Left ventricle myocardium superior (tissue), 1 donor: ENCODE results near the gene PRR23E. TPM values are rescaled to one million over a fixed set of nuclear protein-coding genes. Genes with fewer than 3 reads are reported as not detected.

Experiments used
- ATAC-seq: fragments of 200-7000 bp; cut with Tn5 transposase; one replicate; pipeline ENCODE4 v1.9.1; 2020; ENCODE audit warnings: mild to moderate bottlenecking, moderate library complexity
- DNase-seq: peaks from one replicate; pipeline ENCODE4 v3.0.0-alpha.2; 2020
- intact Hi-C: fragments of 100-400 bp; cut with micrococcal nuclease; formaldehyde crosslinking; loops from one replicate; pipeline ENCODE4 v1.11.0; 2022
- total RNA-seq: library from RNA; stranded (reverse); fragmentation: NEBNext Ultra II Directional; extraction: Animal tissue kit (Norgen Biotek cat#: 25700); gene quantifications from one replicate; pipeline ENCODE4 v1.2.1, GENCODE V29; 2021
- donor health status: DM: no; HTN: yes; CAD: no; lungs with severe emphysema.

Gene PRR23E
- total RNA-seq, 1 donor from 2014 or later: not detected

- intact Hi-C loops: no loop called here
- DNase-seq (no peak), ATAC-seq (no peak)
Measured at GRCh38 chr3:127218454-127218922, 25.6 kb downstream of the PRR23E start.

- intact Hi-C loops: no loop called here
- DNase-seq (no peak), ATAC-seq (no peak)
Measured at GRCh38 chr3:127220497-127220896, 27.6 kb downstream of the PRR23E start.

GRCh38 chr3:127221037-127221436, 28.1 kb downstream of the PRR23E start:
- DNase-seq: no peak
- intact Hi-C loops: no loop called here
- ATAC-seq: no peak

- intact Hi-C loops: no loop called here
- no peak for ATAC-seq
- DNase-seq: no peak
Measured at GRCh38 chr3:127221446-127222035, 28.6 kb downstream of the PRR23E start.

GRCh38 chr3:127222163-127222562, 29.2 kb downstream of the PRR23E start:
- no peak for DNase-seq
- ATAC-seq: no peak
- intact Hi-C loops: no loop called here

GRCh38 chr3:127222664-127223063, 29.7 kb downstream of the PRR23E start:
- ATAC-seq: no peak
- intact Hi-C loops: no loop called here
- DNase-seq: no peak

GRCh38 chr3:127224118-127224517, 31.2 kb downstream of the PRR23E start:
- intact Hi-C loops: no loop called here
- no peak for DNase-seq
- no peak for ATAC-seq

- DNase-seq: no peak
- intact Hi-C loops: no loop called here
- no peak for ATAC-seq
Measured at GRCh38 chr3:127226457-127226856, 33.5 kb downstream of the PRR23E start.

- intact Hi-C loops: no loop called here
- ATAC-seq (no peak), DNase-seq (no peak)
Measured at GRCh38 chr3:127226946-127227842, 34.3 kb downstream of the PRR23E start.

- intact Hi-C loops: no loop called here
- DNase-seq (no peak), ATAC-seq (no peak)
Measured at GRCh38 chr3:127228866-127229265, 35.9 kb downstream of the PRR23E start.

GRCh38 chr3:127233371-127233770, 40.4 kb downstream of the PRR23E start:
- intact Hi-C loops: no loop called here
- ATAC-seq: peak; percentile 61
- DNase-seq: no peak

- DNase-seq (no peak), ATAC-seq (no peak)
- intact Hi-C loops: no loop called here
Measured at GRCh38 chr3:127234778-127235177, 41.8 kb downstream of the PRR23E start.

- DNase-seq: no peak
- intact Hi-C loops: no loop called here
- no peak for ATAC-seq
Measured at GRCh38 chr3:127235706-127236105, 42.8 kb downstream of the PRR23E start.

GRCh38 chr3:127237835-127238234, 44.9 kb downstream of the PRR23E start:
- intact Hi-C loops: no loop called here
- DNase-seq (no peak), ATAC-seq (no peak)

- ATAC-seq (no peak), DNase-seq (no peak)
- intact Hi-C loops: no loop called here
Measured at GRCh38 chr3:127238602-127239001, 45.7 kb downstream of the PRR23E start.

GRCh38 chr3:127247292-127247691, 54.4 kb downstream of the PRR23E start:
- ATAC-seq (no peak), DNase-seq (no peak)
- intact Hi-C loops: no loop called here

Other genes with a start within 250 kb of the PRR23E start
- 23.8 TPM for gene PLXNA1, start 210.0 kb upstream of the PRR23E start, total RNA-seq
- gene PRR20G, start 94.9 kb downstream of the PRR23E start, total RNA-seq: not detected